Muscle of leg (tissue), 11 donors: Measurements from ENCODE around the gene MAN1B1. TPM values are rescaled to one million over a fixed set of nuclear protein-coding genes. Genes with fewer than 3 reads are reported as not detected.
A peak's percentile ranks its signal among the peaks of the same experiment; 100 is the strongest.

ENCODE experiments used
- DNase-seq: peaks from one replicate; pipeline ENCODE4 v3.0.0; 2013
- H3K27ac ChIP-seq: one replicate; pipeline ENCODE4 v1.5.1; 2013; ENCODE audit warnings: mild to moderate bottlenecking, low read length, control low read depth
- H3K27me3 ChIP-seq: one replicate; pipeline ENCODE4 v1.6.1; 2013; ENCODE audit warnings: low read length; ENCODE audit not compliant: control insufficient read depth, insufficient read depth
- H3K36me3 ChIP-seq: one replicate; pipeline ENCODE4 v1.6.1; 2013; ENCODE audit warnings: low read length; ENCODE audit not compliant: control insufficient read depth, insufficient read depth
- H3K4me1 ChIP-seq: one replicate; pipeline ENCODE4 v1.6.1; 2013; ENCODE audit warnings: low read length; ENCODE audit not compliant: control insufficient read depth, insufficient read depth
- H3K4me3 ChIP-seq: one replicate; pipeline ENCODE4 v1.5.1; 2013; ENCODE audit warnings: low read length, control low read depth
- H3K9me3 ChIP-seq: replicated peaks from 2 replicates; pipeline ENCODE4 v1.6.1; 2013; ENCODE audit warnings: low read depth, low read length; ENCODE audit not compliant: control insufficient read depth
- WGBS: methylation state at CpG from one replicate; pipeline ENCODE4 v1.1.5; 2013; ENCODE audit warnings: missing lambda C conversion rate; ENCODE audit not compliant: insufficient coverage; 5-methylcytosine and 5-hydroxymethylcytosine counted together
- polyA plus RNA-seq, 8 donors: library from polyadenylated mRNA; unstranded; fragments of 120-200 nt; gene quantifications; one replicate each; pipeline versions ENCODE4 v1.2.1 to v1.2.3, GENCODE V29; 2013; ENCODE audit warnings: inconsistent platforms in 1 of 8, low replicate concordance in 1 of 8; ENCODE audit not compliant: insufficient read length in 8 of 8, insufficient read depth in 1 of 8
- total RNA-seq: library from RNA; stranded (reverse); fragments of 120-200 nt; gene quantifications from one replicate; pipeline ENCODE4 v1.2.4, GENCODE V29; 2013

Gene MAN1B1
- total and polyA plus RNA-seq, 9 donors = 38.5 to 59.0 (median 43.1) TPM

GRCh38 chr9:137111788-137112563 lies 25.2 kb downstream of the MAN1B1 start:
- Histone ChIP-seq H3K36me3 (peaks cover 32% of the 10 kb centered on the region), H3K27me3 (peaks cover 23% of the 10 kb centered on the region), H3K4me1 (peaks cover 14% of the 10 kb centered on the region), H3K27ac (no peak overlapping the region), H3K4me3 (no peak overlapping the region), H3K9me3 (no peaks in the 10 kb centered on the region)
- WGBS = 76% methylated on average over 29 of the region's 35 CpGs
- DNase-seq = no peak

- Histone ChIP-seq H3K9me3 (no peaks in the 10 kb centered on the region), H3K36me3 (peaks cover 24% of the 10 kb centered on the region), H3K4me1 (peaks cover 14% of the 10 kb centered on the region), H3K4me3 (no peak overlapping the region), H3K27ac (no peak overlapping the region), H3K27me3 (peaks cover 23% of the 10 kb centered on the region)
- WGBS = 82% methylated on average over 31 of the region's 42 CpGs
- no peak for DNase-seq
Observed at GRCh38 chr9:137112564-137113384, 26.0 kb downstream of the MAN1B1 start.

GRCh38 chr9:137113385-137114159 lies 26.8 kb downstream of the MAN1B1 start:
- 30% methylated on average over 40 of the region's 66 CpGs for WGBS
- DNase-seq = no peak
- peaks cover 23% of the 10 kb centered on the region for H3K27me3 ChIP-seq
- H3K9me3 ChIP-seq = no peaks in the 10 kb centered on the region
- H3K4me3 ChIP-seq = no peak overlapping the region
- H3K27ac ChIP-seq = no peak overlapping the region
- peaks cover 16% of the 10 kb centered on the region for H3K36me3 ChIP-seq
- peaks cover 14% of the 10 kb centered on the region for H3K4me1 ChIP-seq

- H3K36me3 ChIP-seq = peaks cover 10% of the 10 kb centered on the region
- H3K27me3 ChIP-seq = peaks cover 23% of the 10 kb centered on the region
- H3K9me3 ChIP-seq = no peaks in the 10 kb centered on the region
- H3K4me3 ChIP-seq = peak overlapping the region; percentile 32
- under 1% methylated on average over 22 of the region's 45 CpGs for WGBS
- H3K27ac ChIP-seq = no peak overlapping the region
- DNase-seq = no peak
- peaks cover 14% of the 10 kb centered on the region for H3K4me1 ChIP-seq
Observed at GRCh38 chr9:137114220-137114612, 27.4 kb downstream of the MAN1B1 start.

GRCh38 chr9:137114613-137115393 lies 28.0 kb downstream of the MAN1B1 start, which contains the start of gene DPP7:
TSS of gene DPP7 (minus strand) at chr9:137114733. CDS start at chr9:137114713, 20 bp downstream.
- H3K27ac ChIP-seq = no peak within 1 kb of the TSS
- 4% methylated on average over 68 of the region's 70 CpGs for WGBS
- peak; percentile 61 for DNase-seq
- peaks cover 4% of the 10 kb centered on the region for H3K36me3 ChIP-seq
- peak within 1 kb of the TSS; percentile 32 for H3K4me3 ChIP-seq
- H3K9me3 ChIP-seq = no peaks in the 10 kb centered on the region
- peaks cover 23% of the 10 kb centered on the region for H3K27me3 ChIP-seq
- peaks cover 14% of the 10 kb centered on the region for H3K4me1 ChIP-seq

GRCh38 chr9:137115394-137116026 lies 28.7 kb downstream of the MAN1B1 start:
- H3K4me1 ChIP-seq = peaks cover 14% of the 10 kb centered on the region
- WGBS = 72% methylated on average over 14 of the region's 21 CpGs
- no peak for DNase-seq
- H3K9me3 ChIP-seq = no peaks in the 10 kb centered on the region
- H3K27me3 ChIP-seq = peaks cover 23% of the 10 kb centered on the region
- no peak overlapping the region for H3K27ac ChIP-seq
- H3K36me3 ChIP-seq = no peaks in the 10 kb centered on the region
- H3K4me3 ChIP-seq = no peak overlapping the region

- Histone ChIP-seq H3K27me3 (peaks cover 23% of the 10 kb centered on the region), H3K4me3 (no peak overlapping the region), H3K27ac (no peak overlapping the region), H3K9me3 (no peaks in the 10 kb centered on the region), H3K4me1 (peaks cover 14% of the 10 kb centered on the region), H3K36me3 (no peaks in the 10 kb centered on the region)
- DNase-seq = no peak
- 51% methylated on average over 3 of the region's 6 CpGs for WGBS
Observed at GRCh38 chr9:137116027-137116507, 29.3 kb downstream of the MAN1B1 start.

GRCh38 chr9:137116728-137117127 lies 29.9 kb downstream of the MAN1B1 start:
- Histone ChIP-seq H3K4me1 (peaks cover 14% of the 10 kb centered on the region), H3K27me3 (peaks cover 23% of the 10 kb centered on the region), H3K36me3 (no peaks in the 10 kb centered on the region), H3K9me3 (no peaks in the 10 kb centered on the region), H3K27ac (no peak overlapping the region), H3K4me3 (no peak overlapping the region)
- DNase-seq = no peak
- WGBS = 46% methylated on average over 8 of the region's 17 CpGs

- H3K4me3 ChIP-seq = no peak overlapping the region
- WGBS = 84% methylated on average over 12 of the region's 15 CpGs
Observed at GRCh38 chr9:137117269-137117731, 30.5 kb downstream of the MAN1B1 start.

More at GRCh38 chr9:137117269-137117731, 30.5 kb downstream of the MAN1B1 start:
- H3K27ac ChIP-seq = no peak overlapping the region
- H3K4me1 ChIP-seq = peaks cover 14% of the 10 kb centered on the region
- H3K27me3 ChIP-seq = peaks cover 23% of the 10 kb centered on the region
- no peak for DNase-seq
- H3K36me3 ChIP-seq = no peaks in the 10 kb centered on the region
- H3K9me3 ChIP-seq = no peaks in the 10 kb centered on the region
